SU-DHL-6 (cell line): ENCODE results near the gene ABCC4.

ENCODE experiments used
- H2AFZ ChIP-seq: fragments of 200-600 bp; sonication (generic); 2 replicates; pipeline ENCODE4 v1.6.1; 2014; ENCODE audit warnings: low read depth, mild to moderate bottlenecking, moderate library complexity, mixed read lengths, antibody characterized with exemption, low read length; ENCODE audit not compliant: severe bottlenecking
- H3F3A ChIP-seq: fragments of 200-600 bp; shearing (Covaris generic); 2 replicates; pipeline ENCODE4 v1.6.0; 2016; ENCODE audit warnings: antibody characterized with exemption, mild to moderate bottlenecking; ENCODE audit not compliant: insufficient read depth
- H3K27ac ChIP-seq: fragments of 200-600 bp; sonication (generic); 2 replicates; pipeline ENCODE4 v1.5.1; 2016; ENCODE audit warnings: low read depth, mild to moderate bottlenecking, low read length, moderate library complexity, mixed read lengths
- H3K27me3 ChIP-seq: fragments of 200-600 bp; sonication (generic), shearing (Covaris generic); 2 replicates; pipeline ENCODE4 v1.6.0; 2014; ENCODE audit warnings: mild to moderate bottlenecking, low read length
- H3K36me3 ChIP-seq: fragments of 200-600 bp; sonication (generic); 2 replicates; pipeline ENCODE4 v1.6.1; 2014; ENCODE audit warnings: mild to moderate bottlenecking, low read length, mixed read lengths
- H3K4me2 ChIP-seq: fragments of 300-600, 200-600 bp; shearing (Covaris generic), sonication (generic); 2 replicates; pipeline ENCODE4 v1.6.0; 2014; ENCODE audit warnings: low read length, low read depth, mild to moderate bottlenecking; ENCODE audit not compliant: poor library complexity, severe bottlenecking
- H3K4me3 ChIP-seq: fragments of 200-600 bp; sonication (generic); 2 replicates; pipeline ENCODE4 v1.5.1; 2014; ENCODE audit warnings: antibody characterized with exemption, low read length, mild to moderate bottlenecking, mixed read lengths; ENCODE audit not compliant: insufficient read depth, poor library complexity, severe bottlenecking
- H3K79me2 ChIP-seq: fragments of 200-600 bp; sonication (generic); 2 replicates; pipeline ENCODE4 v1.6.1; 2014; ENCODE audit warnings: mild to moderate bottlenecking, low read length, moderate library complexity; ENCODE audit not compliant: insufficient read depth
- H3K9ac ChIP-seq: fragments of 200-600 bp; sonication (generic); 2 replicates; pipeline ENCODE4 v1.7.0; 2014; ENCODE audit warnings: mild to moderate bottlenecking, low read length
- H3K9me2 ChIP-seq: fragments of 200-600 bp; sonication (generic); replicated peaks from 2 replicates; pipeline ENCODE4 v1.6.1; 2014; ENCODE audit warnings: low read length; ENCODE audit not compliant: insufficient read depth
- H3K9me3 ChIP-seq: fragments of 200-600 bp; sonication (generic); 2 replicates; pipeline ENCODE4 v1.6.1; 2014; ENCODE audit warnings: low read length, mixed read lengths; ENCODE audit not compliant: insufficient read depth
- H4K20me1 ChIP-seq: fragments of 200-600 bp; sonication (generic); 2 replicates; pipeline ENCODE4 v1.6.1; 2014; ENCODE audit warnings: low read depth, mild to moderate bottlenecking, antibody characterized with exemption, low read length, moderate library complexity, mixed read lengths
- EZH2phosphoT487 ChIP-seq: fragments of 200-600 bp; sonication (generic), shearing (Covaris generic); conservative IDR thresholded peaks from 2 replicates; pipeline ENCODE4 v1.6.1; 2018; ENCODE audit warnings: mild to moderate bottlenecking, antibody characterized with exemption, low read length, moderate library complexity, mixed read lengths
- TF ChIP-seq, protein P1 (sequence below): fragments of 200-600 bp; sonication (generic); IDR thresholded peaks from one replicate; pipeline ENCODE4 v1.5.1; 2017; ENCODE audit warnings: antibody characterized with exemption, mild to moderate bottlenecking, low read length, moderate library complexity; ENCODE audit not compliant: insufficient read depth, poor library complexity, severe bottlenecking

ABCC4 gene

DNA sequence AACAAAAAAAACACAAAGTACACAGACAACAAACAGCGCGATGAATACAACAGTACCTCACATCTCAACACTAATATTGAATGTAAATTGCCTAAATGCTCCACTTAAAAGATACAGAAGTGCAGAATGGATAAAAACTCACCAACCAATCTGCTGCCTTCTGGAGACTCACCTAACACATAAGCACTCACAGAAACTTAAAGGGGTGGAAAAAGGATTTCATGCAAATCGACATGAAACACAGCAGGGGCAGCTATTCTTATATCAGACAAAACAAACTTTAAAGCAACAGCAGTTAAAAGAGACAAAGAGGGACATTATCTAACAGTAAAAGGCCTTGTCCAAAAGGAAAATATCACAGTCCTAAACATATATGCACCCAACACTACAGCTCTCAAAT lies 209.5 kb downstream of the ABCC4 start:
- Histone ChIP-seq H3K9ac (no peak overlapping the region), H3K9me3 (no peaks in the 10 kb centered on the region), H3F3A (no peaks in the 10 kb centered on the region), H3K9me2 (no peaks in the 10 kb centered on the region), H3K4me3 (no peak overlapping the region), H4K20me1 (no peaks in the 10 kb centered on the region), H3K27ac (no peak overlapping the region), H3K4me2 (no peak overlapping the region), H3K36me3 (0 out of 2 replicates have a peak, but pooled peaks cover 3% of the 10 kb centered on the region), H3K27me3 (no peaks in the 10 kb centered on the region), H2AFZ (no peak overlapping the region), H3K79me2 (no peaks in the 10 kb centered on the region)
- TF ChIP-seq EZH2phosphoT487 = no peak
- TF ChIP-seq, protein P1, sequence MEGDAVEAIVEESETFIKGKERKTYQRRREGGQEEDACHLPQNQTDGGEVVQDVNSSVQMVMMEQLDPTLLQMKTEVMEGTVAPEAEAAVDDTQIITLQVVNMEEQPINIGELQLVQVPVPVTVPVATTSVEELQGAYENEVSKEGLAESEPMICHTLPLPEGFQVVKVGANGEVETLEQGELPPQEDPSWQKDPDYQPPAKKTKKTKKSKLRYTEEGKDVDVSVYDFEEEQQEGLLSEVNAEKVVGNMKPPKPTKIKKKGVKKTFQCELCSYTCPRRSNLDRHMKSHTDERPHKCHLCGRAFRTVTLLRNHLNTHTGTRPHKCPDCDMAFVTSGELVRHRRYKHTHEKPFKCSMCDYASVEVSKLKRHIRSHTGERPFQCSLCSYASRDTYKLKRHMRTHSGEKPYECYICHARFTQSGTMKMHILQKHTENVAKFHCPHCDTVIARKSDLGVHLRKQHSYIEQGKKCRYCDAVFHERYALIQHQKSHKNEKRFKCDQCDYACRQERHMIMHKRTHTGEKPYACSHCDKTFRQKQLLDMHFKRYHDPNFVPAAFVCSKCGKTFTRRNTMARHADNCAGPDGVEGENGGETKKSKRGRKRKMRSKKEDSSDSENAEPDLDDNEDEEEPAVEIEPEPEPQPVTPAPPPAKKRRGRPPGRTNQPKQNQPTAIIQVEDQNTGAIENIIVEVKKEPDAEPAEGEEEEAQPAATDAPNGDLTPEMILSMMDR = no peak

DNA sequence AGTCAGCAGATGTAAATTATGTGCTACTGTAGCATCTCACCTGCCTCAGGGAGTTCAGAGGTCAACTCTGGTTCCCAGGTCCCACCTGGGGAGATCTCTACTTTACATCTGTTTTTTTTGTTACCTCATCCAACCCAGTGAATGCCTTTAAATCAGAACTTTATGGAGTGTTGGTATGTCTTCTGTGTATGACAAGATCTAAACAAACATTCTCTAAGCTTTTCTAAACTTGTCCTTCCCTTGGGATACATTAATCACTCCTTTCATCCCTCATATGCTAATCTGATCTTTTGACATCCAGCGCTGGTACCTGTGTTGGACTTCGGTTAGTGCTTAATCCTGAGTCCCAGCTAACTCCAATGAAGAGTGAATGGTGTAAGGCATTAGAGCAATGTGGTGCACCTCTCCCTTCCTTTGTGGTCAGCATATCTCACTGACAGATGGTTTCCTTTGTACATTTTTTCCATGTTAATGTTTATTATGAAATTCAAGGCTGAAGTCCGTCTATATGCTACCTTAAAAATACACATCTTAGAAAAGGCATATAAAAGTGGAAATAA lies 213.4 kb downstream of the ABCC4 start:
- no peak overlapping the region for H3K4me2 ChIP-seq
- H2AFZ ChIP-seq = no peak overlapping the region
- no peaks in the 10 kb centered on the region for H3K9me2 ChIP-seq
- H4K20me1 ChIP-seq = no peaks in the 10 kb centered on the region
- H3K4me3 ChIP-seq = no peak overlapping the region
- H3K27ac ChIP-seq = no peak overlapping the region
- TF ChIP-seq, protein P1 = no peak
- no peak for TF ChIP-seq EZH2phosphoT487
- no peaks in the 10 kb centered on the region for H3K9me3 ChIP-seq
- H3F3A ChIP-seq = no peaks in the 10 kb centered on the region
- H3K36me3 ChIP-seq = 0 out of 2 replicates have a peak, but pooled peaks cover 3% of the 10 kb centered on the region
- H3K79me2 ChIP-seq = no peaks in the 10 kb centered on the region
- no peak overlapping the region for H3K9ac ChIP-seq
- no peaks in the 10 kb centered on the region for H3K27me3 ChIP-seq

DNA sequence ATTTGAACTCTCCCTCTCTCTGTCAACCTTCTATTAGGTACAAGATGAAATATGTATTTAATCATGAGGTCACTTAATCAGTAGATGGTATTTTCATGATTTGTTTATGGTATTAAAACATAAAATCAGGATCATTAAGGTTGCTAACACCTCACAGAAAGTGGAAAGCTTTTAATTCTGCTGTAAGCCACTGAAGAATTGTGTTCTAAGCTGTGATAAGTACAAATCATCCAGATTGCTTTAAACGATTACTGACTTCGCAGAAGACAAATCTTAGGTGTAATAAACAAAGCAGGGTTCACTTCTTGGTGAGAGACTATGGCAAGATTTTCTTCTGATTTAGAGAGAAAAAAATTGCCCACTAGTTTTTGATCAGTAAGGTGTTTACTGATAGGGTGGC lies 214.5 kb downstream of the ABCC4 start:
- no peak overlapping the region for H3K9ac ChIP-seq

More for the DNA sequence above, 214.5 kb downstream of the ABCC4 start:
- TF ChIP-seq, protein P1 = no peak
- TF ChIP-seq EZH2phosphoT487 = no peak
- Histone ChIP-seq H3F3A (no peaks in the 10 kb centered on the region), H3K4me3 (no peak overlapping the region), H3K27me3 (no peaks in the 10 kb centered on the region), H3K79me2 (no peaks in the 10 kb centered on the region), H4K20me1 (no peaks in the 10 kb centered on the region), H3K9me2 (no peaks in the 10 kb centered on the region), H3K9me3 (no peaks in the 10 kb centered on the region), H3K4me2 (no peak overlapping the region), H3K27ac (no peak overlapping the region), H2AFZ (no peak overlapping the region), H3K36me3 (0 out of 2 replicates have a peak, but pooled peaks cover 3% of the 10 kb centered on the region)
